ENCODE measurements around the gene NAIF1.

GRCh38 chr9:128098297-128099230 lies 31.4 kb upstream of the NAIF1 start:
- TF ChIP-seq CTCF (conservative IDR thresholded peaks at IDR 0.05; ENCODE audit: low read depth in 2 of 2) (no peak), EZH2phosphoT487 (IDR thresholded peaks at IDR 0.05; ENCODE audit: unreplicated experiment) (no peak), POLR2AphosphoS5 (IDR thresholded peaks at IDR 0.05; ENCODE audit: low read depth) (peak; percentile 95)

Data from GM23338 (cell line).